Mesendoderm (in vitro differentiated cells): ENCODE results near the gene HSPB1.

Source experiments
- DNase-seq: peaks from one replicate; pipeline ENCODE4 v3.0.0; 2013
- H2AK5ac ChIP-seq: 2 replicates; pipeline ENCODE4 v1.6.1; 2013; ENCODE audit warnings: low read length, inconsistent platforms
- H2BK120ac ChIP-seq: 2 replicates; pipeline ENCODE4 v1.6.1; 2013; ENCODE audit warnings: low read depth, mild to moderate bottlenecking, low read length, moderate library complexity, mixed read lengths
- H2BK15ac ChIP-seq: replicated peaks from 2 replicates; pipeline ENCODE4 v1.6.1; 2013; ENCODE audit warnings: low read depth, mild to moderate bottlenecking, moderate library complexity
- H2BK5ac ChIP-seq: 2 replicates; pipeline ENCODE4 v1.6.1; 2013; ENCODE audit warnings: low read length, inconsistent platforms
- H3K18ac ChIP-seq: 2 replicates; pipeline ENCODE4 v1.6.1; 2013; ENCODE audit warnings: mild to moderate bottlenecking, low read length, mixed read lengths
- H3K23ac ChIP-seq: one replicate; pipeline ENCODE4 v1.6.1; 2013; ENCODE audit warnings: low read length
- H3K27ac ChIP-seq: 2 replicates; pipeline ENCODE4 v1.5.1; 2013; ENCODE audit warnings: low read depth, mild to moderate bottlenecking, inconsistent platforms, low read length, moderate library complexity
- H3K27me3 ChIP-seq: 2 replicates; pipeline ENCODE4 v1.6.1; 2013; ENCODE audit warnings: low read length, control low read depth, mild to moderate bottlenecking, inconsistent platforms; ENCODE audit not compliant: insufficient read depth, poor library complexity
- H3K36me3 ChIP-seq: 2 replicates; pipeline ENCODE4 v1.6.1; 2013; ENCODE audit warnings: low read length, inconsistent platforms; ENCODE audit not compliant: control insufficient read depth, insufficient read depth
- H3K4ac ChIP-seq: one replicate; pipeline ENCODE4 v1.6.1; 2013; ENCODE audit warnings: low read depth, mild to moderate bottlenecking, low read length, moderate library complexity
- H3K4me1 ChIP-seq: 2 replicates; pipeline ENCODE4 v1.6.1; 2013; ENCODE audit warnings: low read depth, low read length, inconsistent platforms; ENCODE audit not compliant: control insufficient read depth
- H3K4me2 ChIP-seq: 2 replicates; pipeline ENCODE4 v1.6.1; 2013; ENCODE audit warnings: low read length
- H3K4me3 ChIP-seq: 2 replicates; pipeline ENCODE4 v1.5.1; 2013; ENCODE audit warnings: mild to moderate bottlenecking, low read length
- H3K56ac ChIP-seq: one replicate; pipeline ENCODE4 v1.6.1; 2013; ENCODE audit warnings: low read length
- H3K79me1 ChIP-seq: 2 replicates; pipeline ENCODE4 v1.6.1; 2013; ENCODE audit warnings: low read length, inconsistent platforms
- H3K79me2 ChIP-seq: 2 replicates; pipeline ENCODE4 v1.6.1; 2013; ENCODE audit warnings: mild to moderate bottlenecking, low read length; ENCODE audit not compliant: control insufficient read depth, insufficient read depth
- H3K9ac ChIP-seq: 2 replicates; pipeline ENCODE4 v1.6.1; 2013; ENCODE audit warnings: low read length, inconsistent platforms
- H4K5ac ChIP-seq: one replicate; pipeline ENCODE4 v1.6.1; 2013; ENCODE audit warnings: low read length
- H4K8ac ChIP-seq: one replicate; pipeline ENCODE4 v1.6.1; 2013; ENCODE audit warnings: low read depth, mild to moderate bottlenecking, control low read depth, low read length, moderate library complexity
- WGBS: extraction: QIAGEN DNeasy Blood & Tissue Kit; methylation state at CpG from one replicate; pipeline ENCODE4 v1.1.7; 2013; ENCODE audit warnings: low lambda C conversion rate, missing lambda C conversion rate; ENCODE audit not compliant: insufficient coverage; ENCODE audit errors: extremely low coverage; 5-methylcytosine and 5-hydroxymethylcytosine counted together

Gene HSPB1

GRCh38 chr7:76261329-76261728, 41.1 kb upstream of the HSPB1 start:
- Histone ChIP-seq H3K4me2 (no peak overlapping the region), H3K4ac (no peak overlapping the region), H3K4me1 (no peaks in the 10 kb centered on the region), H3K27ac (no peak overlapping the region), H4K5ac (no peak overlapping the region), H3K9ac (no peak overlapping the region), H3K56ac (no peak overlapping the region), H2BK120ac (no peak overlapping the region), H2BK15ac (no peak overlapping the region), H3K4me3 (no peak overlapping the region), H2AK5ac (no peak overlapping the region), H3K23ac (no peak overlapping the region), H3K36me3 (no peaks in the 10 kb centered on the region), H3K27me3 (no peaks in the 10 kb centered on the region), H2BK5ac (no peak overlapping the region), H3K18ac (no peak overlapping the region), H3K79me2 (no peaks in the 10 kb centered on the region), H4K8ac (no peak overlapping the region), H3K79me1 (no peaks in the 10 kb centered on the region)
- no peak for DNase-seq
- no CpG with 5 or more reads among the region's 11 CpGs for WGBS

- no peak overlapping the region for H3K18ac ChIP-seq
- H3K79me2 ChIP-seq = no peaks in the 10 kb centered on the region
- no peak overlapping the region for H3K4ac ChIP-seq
- H3K27me3 ChIP-seq = no peaks in the 10 kb centered on the region
- no peak overlapping the region for H3K9ac ChIP-seq
- H3K79me1 ChIP-seq = no peaks in the 10 kb centered on the region
- H3K4me1 ChIP-seq = no peaks in the 10 kb centered on the region
- no peak overlapping the region for H3K4me3 ChIP-seq
- WGBS = no CpG with 5 or more reads among the region's 4 CpGs
- H2AK5ac ChIP-seq = no peak overlapping the region
- no peak overlapping the region for H2BK5ac ChIP-seq
- DNase-seq = no peak
- H3K4me2 ChIP-seq = no peak overlapping the region
- no peak overlapping the region for H3K23ac ChIP-seq
- H2BK15ac ChIP-seq = no peak overlapping the region
- H3K56ac ChIP-seq = peak overlapping the region; percentile 42
- H4K5ac ChIP-seq = no peak overlapping the region
- H4K8ac ChIP-seq = no peak overlapping the region
- H3K36me3 ChIP-seq = no peaks in the 10 kb centered on the region
- no peak overlapping the region for H2BK120ac ChIP-seq
- no peak overlapping the region for H3K27ac ChIP-seq
These were observed 40.5 kb upstream of the HSPB1 start for GRCh38 chr7:76261931-76262330.

- DNase-seq = peak; percentile 85
- no peak overlapping the region for H3K18ac ChIP-seq
- no CpG with 5 or more reads among the region's 7 CpGs for WGBS
- H4K5ac ChIP-seq = no peak overlapping the region
- H3K4me1 ChIP-seq = no peaks in the 10 kb centered on the region
- no peaks in the 10 kb centered on the region for H3K79me1 ChIP-seq
- no peak overlapping the region for H2BK5ac ChIP-seq
- H4K8ac ChIP-seq = no peak overlapping the region
- no peak overlapping the region for H2BK15ac ChIP-seq
- H3K9ac ChIP-seq = no peak overlapping the region
- no peaks in the 10 kb centered on the region for H3K27me3 ChIP-seq
- no peak overlapping the region for H3K23ac ChIP-seq
- H3K27ac ChIP-seq = no peak overlapping the region
- no peak overlapping the region for H3K56ac ChIP-seq
- no peak overlapping the region for H3K4ac ChIP-seq
- H2AK5ac ChIP-seq = no peak overlapping the region
- no peak overlapping the region for H2BK120ac ChIP-seq
- no peak overlapping the region for H3K4me3 ChIP-seq
- H3K36me3 ChIP-seq = no peaks in the 10 kb centered on the region
- no peaks in the 10 kb centered on the region for H3K79me2 ChIP-seq
- no peak overlapping the region for H3K4me2 ChIP-seq
These were observed 39.6 kb upstream of the HSPB1 start for GRCh38 chr7:76262683-76263402.

GRCh38 chr7:76265299-76265698, 37.2 kb upstream of the HSPB1 start:
- no peaks in the 10 kb centered on the region for H3K79me1 ChIP-seq
- DNase-seq = no peak
- no peaks in the 10 kb centered on the region for H3K4me1 ChIP-seq
- no peak overlapping the region for H2BK15ac ChIP-seq
- no peak overlapping the region for H3K23ac ChIP-seq
- no peak overlapping the region for H3K56ac ChIP-seq
- H3K36me3 ChIP-seq = no peaks in the 10 kb centered on the region
- H2AK5ac ChIP-seq = no peak overlapping the region
- no peak overlapping the region for H3K18ac ChIP-seq
- no peak overlapping the region for H3K27ac ChIP-seq
- H2BK120ac ChIP-seq = no peak overlapping the region
- no peak overlapping the region for H3K9ac ChIP-seq
- no peak overlapping the region for H3K4ac ChIP-seq
- no peaks in the 10 kb centered on the region for H3K27me3 ChIP-seq
- no peak overlapping the region for H4K5ac ChIP-seq
- no CpG with 5 or more reads among the region's 7 CpGs for WGBS
- H4K8ac ChIP-seq = no peak overlapping the region
- no peak overlapping the region for H3K4me2 ChIP-seq
- H2BK5ac ChIP-seq = no peak overlapping the region
- H3K4me3 ChIP-seq = no peak overlapping the region
- no peaks in the 10 kb centered on the region for H3K79me2 ChIP-seq

- peak overlapping the region; percentile 52 for H3K9ac ChIP-seq
- H3K27me3 ChIP-seq = no peaks in the 10 kb centered on the region
- H3K4me1 ChIP-seq = no peaks in the 10 kb centered on the region
- H3K4me2 ChIP-seq = peak overlapping the region; percentile 52
- H3K56ac ChIP-seq = peak overlapping the region; percentile 77
- H2BK15ac ChIP-seq = no peak overlapping the region
- H2AK5ac ChIP-seq = no peak overlapping the region
- no peak overlapping the region for H3K4ac ChIP-seq
- H3K18ac ChIP-seq = peak overlapping the region; percentile 33
- H3K79me1 ChIP-seq = no peaks in the 10 kb centered on the region
- WGBS = no CpG with 5 or more reads among the region's 68 CpGs
- H2BK5ac ChIP-seq = no peak overlapping the region
- H2BK120ac ChIP-seq = no peak overlapping the region
- no peaks in the 10 kb centered on the region for H3K36me3 ChIP-seq
- no peaks in the 10 kb centered on the region for H3K79me2 ChIP-seq
- H4K5ac ChIP-seq = no peak overlapping the region
- no peak overlapping the region for H3K27ac ChIP-seq
- H3K23ac ChIP-seq = no peak overlapping the region
- H4K8ac ChIP-seq = no peak overlapping the region
- DNase-seq = no peak
- H3K4me3 ChIP-seq = peak overlapping the region; percentile 22
These were observed 35.2 kb upstream of the HSPB1 start for GRCh38 chr7:76267107-76267893.
